Lung (tissue), 12 donors: ENCODE data around the gene PARD6G. TPM values are rescaled to one million over a fixed set of nuclear protein-coding genes. Genes with fewer than 3 reads are reported as not detected.

ENCODE experiments used
- ATAC-seq: fragments of 200-7000 bp; cut with Tn5 transposase; one replicate; pipeline ENCODE4 v1.9.1; 2020; ENCODE audit warnings: moderate number of reproducible peaks; ENCODE audit not compliant: insufficient read depth, low FRiP score
- DNase-seq, 3 donors: peaks; one replicate each; pipeline ENCODE4 v3.0.0-alpha.2; 2013 to 2017
- H3K27ac ChIP-seq, 2 donors: one replicate each; pipeline ENCODE4 v1.5.1; 2013; ENCODE audit warnings: mild to moderate bottlenecking in 2 of 2, moderate library complexity in 2 of 2, control low read depth in 1 of 2, inconsistent platforms in 1 of 2, low read depth in 1 of 2, low read length in 1 of 2
- H3K27me3 ChIP-seq, 3 donors: one replicate each; pipeline ENCODE4 v1.5.1; 2013; ENCODE audit warnings: low read length in 2 of 3; ENCODE audit not compliant: control insufficient read depth in 3 of 3, insufficient read depth in 3 of 3
- H3K36me3 ChIP-seq, 4 donors: one replicate each; pipeline ENCODE4 v1.5.1; 2013; ENCODE audit warnings: low read length in 4 of 4, mild to moderate bottlenecking in 1 of 4, moderate library complexity in 1 of 4; ENCODE audit not compliant: control insufficient read depth in 4 of 4, insufficient read depth in 4 of 4
- H3K4me1 ChIP-seq, 5 donors: one replicate each; pipeline ENCODE4 v1.5.1; 2013; ENCODE audit warnings: low read length in 5 of 5, mild to moderate bottlenecking in 2 of 5, moderate library complexity in 1 of 5; ENCODE audit not compliant: control insufficient read depth in 5 of 5, insufficient read depth in 5 of 5
- H3K4me3 ChIP-seq: one replicate; pipeline ENCODE4 v1.5.1; 2013; ENCODE audit warnings: mild to moderate bottlenecking, control low read depth, moderate library complexity
- H3K9ac ChIP-seq, 2 donors: one replicate each; pipeline ENCODE4 v1.5.1; 2013; ENCODE audit warnings: low read length in 2 of 2, control low read depth in 1 of 2; ENCODE audit not compliant: insufficient read depth in 1 of 2
- H3K9me3 ChIP-seq, 4 donors: one replicate each; pipeline ENCODE4 v1.5.1; 2013; ENCODE audit warnings: low read length in 3 of 4, mild to moderate bottlenecking in 1 of 4, moderate library complexity in 1 of 4; ENCODE audit not compliant: control insufficient read depth in 4 of 4, insufficient read depth in 3 of 4
- WGBS, 2 donors: extraction: QIAGEN DNeasy Blood & Tissue Kit; methylation state at CpG; one replicate each; pipeline ENCODE4 v1.1.7; 2013; 5-methylcytosine and 5-hydroxymethylcytosine counted together
- polyA plus RNA-seq, 2 donors: library from polyadenylated mRNA; stranded (reverse); fragments of 200-250 nt; gene quantifications; one replicate each; pipeline ENCODE4 v1.2.1, GENCODE V29; 2013
- total RNA-seq, 2 donors: library from RNA; depleted of rRNA in 1 of 2; stranded (reverse); fragments of >200 nt in 1 of 2; gene quantifications; one replicate each; pipeline ENCODE4 v1.2.1, GENCODE V29; 2014 to 2021
- TF ChIP-seq, protein P1 (sequence below): IDR thresholded peaks from 2 replicates; pipeline ENCODE4 v1.5.1; 2012; ENCODE audit warnings: mild to moderate bottlenecking; ENCODE audit errors: control extremely low read depth, extremely low read depth
- donor health status: control.
- donor health status: control.
- donor health status: Bipolar disorder and iron deficiency.
- donor health status: healthy.
- donor health status: DM: yes; HTN: yes; CAD: no.

Gene PARD6G
- total and polyA plus RNA-seq, 4 donors, result 1.8 to 9.8 (median 3.1) TPM

DNA sequence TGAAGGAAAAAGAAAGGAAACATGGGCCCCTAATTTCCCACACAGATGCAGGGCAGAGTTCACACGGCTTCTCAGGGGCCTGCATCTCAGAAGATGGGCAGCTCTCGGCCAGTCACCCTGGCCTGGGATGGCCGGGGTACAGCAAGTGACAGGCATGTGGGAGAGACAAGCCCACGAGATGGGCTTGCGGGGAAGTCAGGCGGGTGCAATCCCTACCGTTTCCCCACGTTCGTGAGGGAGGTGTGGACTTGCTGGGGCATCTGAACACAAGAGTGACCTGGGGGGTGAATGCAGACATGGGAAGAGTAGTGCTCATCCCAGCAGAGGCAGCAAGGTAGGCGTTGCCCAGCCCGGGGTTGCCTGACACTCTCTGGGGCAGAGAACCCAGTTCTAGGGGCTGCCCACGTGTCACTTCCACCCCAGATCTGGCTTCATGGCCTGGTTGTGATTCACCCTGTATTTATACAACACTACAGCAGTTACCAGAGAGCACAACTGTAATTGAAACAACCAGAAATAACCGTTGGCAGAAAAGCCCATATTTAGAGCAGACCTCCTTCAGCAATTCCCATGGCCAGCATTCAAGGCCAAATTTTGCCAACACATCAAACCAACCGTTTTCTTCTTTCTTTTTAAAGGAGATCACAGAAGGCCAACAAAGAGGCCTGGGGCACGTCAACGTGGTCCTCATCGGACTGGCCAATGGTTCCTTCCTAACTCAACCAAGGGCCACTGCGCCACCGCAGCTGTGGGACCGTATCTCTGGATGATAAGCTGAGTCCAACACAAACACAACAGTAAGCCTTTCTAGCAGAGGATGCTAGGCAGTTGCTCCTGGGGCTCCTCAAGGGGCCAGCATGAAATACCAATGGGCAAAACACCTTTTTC is 58.4 kb downstream of the PARD6G start:
- peaks cover 0 to 3% (median 0%) of the 10 kb centered on the region in 4 donors for H3K9me3 ChIP-seq
- no peak overlapping the region for H3K4me3 ChIP-seq
- no peak for ATAC-seq
- no peaks in the 10 kb centered on the region for H3K27me3 ChIP-seq
- H3K27ac ChIP-seq, result no peak overlapping the region
- TF ChIP-seq, protein P1, sequence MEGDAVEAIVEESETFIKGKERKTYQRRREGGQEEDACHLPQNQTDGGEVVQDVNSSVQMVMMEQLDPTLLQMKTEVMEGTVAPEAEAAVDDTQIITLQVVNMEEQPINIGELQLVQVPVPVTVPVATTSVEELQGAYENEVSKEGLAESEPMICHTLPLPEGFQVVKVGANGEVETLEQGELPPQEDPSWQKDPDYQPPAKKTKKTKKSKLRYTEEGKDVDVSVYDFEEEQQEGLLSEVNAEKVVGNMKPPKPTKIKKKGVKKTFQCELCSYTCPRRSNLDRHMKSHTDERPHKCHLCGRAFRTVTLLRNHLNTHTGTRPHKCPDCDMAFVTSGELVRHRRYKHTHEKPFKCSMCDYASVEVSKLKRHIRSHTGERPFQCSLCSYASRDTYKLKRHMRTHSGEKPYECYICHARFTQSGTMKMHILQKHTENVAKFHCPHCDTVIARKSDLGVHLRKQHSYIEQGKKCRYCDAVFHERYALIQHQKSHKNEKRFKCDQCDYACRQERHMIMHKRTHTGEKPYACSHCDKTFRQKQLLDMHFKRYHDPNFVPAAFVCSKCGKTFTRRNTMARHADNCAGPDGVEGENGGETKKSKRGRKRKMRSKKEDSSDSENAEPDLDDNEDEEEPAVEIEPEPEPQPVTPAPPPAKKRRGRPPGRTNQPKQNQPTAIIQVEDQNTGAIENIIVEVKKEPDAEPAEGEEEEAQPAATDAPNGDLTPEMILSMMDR, result no peak
- no peak overlapping the region for H3K9ac ChIP-seq
- peaks cover 0 to 2% (median 0%) of the 10 kb centered on the region in 5 donors for H3K4me1 ChIP-seq
- 91 to 93% methylated on average over 20 of the region's 20 CpGs for WGBS, 2 donors
- DNase-seq, result no peak
- peaks cover 0 to 3% (median under 1%) of the 10 kb centered on the region in 4 donors for H3K36me3 ChIP-seq

DNA sequence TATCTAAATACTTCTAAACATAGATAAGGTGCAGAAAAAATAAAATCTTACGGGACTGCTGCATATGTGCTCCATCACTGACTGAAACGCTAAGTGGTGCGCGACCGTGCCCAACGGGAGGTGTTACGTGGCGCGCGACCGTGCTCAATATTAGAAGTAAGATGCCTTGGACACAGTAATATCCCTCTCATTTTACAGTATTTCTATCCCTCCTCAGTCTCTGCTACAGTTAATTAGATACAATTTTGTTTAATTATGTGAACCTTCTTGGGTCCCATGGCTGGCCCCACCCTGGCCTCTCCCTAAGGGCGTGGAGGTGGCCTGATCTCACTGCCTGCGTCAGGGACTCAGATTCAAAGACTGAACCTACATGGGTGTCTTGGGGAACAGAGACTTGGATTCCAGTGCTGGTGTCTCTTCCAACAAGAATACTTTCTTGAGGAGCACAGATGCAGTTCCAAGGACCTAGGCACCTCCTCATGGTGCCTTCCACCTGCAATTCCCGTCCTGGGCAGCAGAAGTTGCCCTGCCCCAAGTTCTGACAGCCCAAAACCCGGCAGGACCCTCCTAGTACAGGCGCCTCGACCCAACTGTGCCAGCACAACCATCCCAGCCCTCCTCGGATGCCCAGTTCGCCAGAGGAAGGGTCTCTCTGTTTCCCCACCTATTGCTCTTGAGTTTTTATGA is 59.2 kb downstream of the PARD6G start:
- TF ChIP-seq, protein P1, result no peak
- no peak overlapping the region for H3K9ac ChIP-seq
- peaks cover 0 to 3% (median under 1%) of the 10 kb centered on the region in 4 donors for H3K36me3 ChIP-seq
- DNase-seq (no peak), ATAC-seq (no peak)
- H3K4me1 ChIP-seq, result peaks cover 0 to 2% (median 0%) of the 10 kb centered on the region in 5 donors
- no peaks in the 10 kb centered on the region for H3K27me3 ChIP-seq
- 95 to 98% methylated on average over 19 of the region's 19 CpGs for WGBS, 2 donors
- peaks cover 0 to 3% (median 0%) of the 10 kb centered on the region in 4 donors for H3K9me3 ChIP-seq
- no peak overlapping the region for H3K4me3 ChIP-seq
- no peak overlapping the region for H3K27ac ChIP-seq

DNA sequence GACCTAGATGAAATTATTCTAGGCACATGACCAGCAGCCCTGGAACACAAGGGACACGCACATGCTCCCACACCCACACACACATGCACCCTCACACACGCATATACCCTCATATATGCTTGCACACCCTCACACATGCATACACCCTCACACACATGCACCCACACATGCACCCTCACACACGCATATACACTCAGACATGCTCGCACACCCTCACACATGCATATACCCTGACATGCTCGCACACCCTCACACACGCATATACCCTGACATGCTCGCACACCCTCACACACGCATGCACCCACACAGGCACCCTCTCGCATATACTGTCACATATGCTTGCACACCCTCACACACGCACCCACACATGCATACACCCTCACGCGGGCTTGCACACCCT is 61.8 kb downstream of the PARD6G start:
- WGBS, 2 donors, result 97 to 98% methylated on average over 12 of the region's 12 CpGs
- no peaks in the 10 kb centered on the region for H3K27me3 ChIP-seq
- H3K4me3 ChIP-seq, result no peak overlapping the region
- H3K4me1 ChIP-seq, result peaks cover 0 to 2% (median 0%) of the 10 kb centered on the region in 5 donors
- H3K27ac ChIP-seq, result no peak overlapping the region
- peaks cover 0 to 3% (median 0%) of the 10 kb centered on the region in 4 donors for H3K9me3 ChIP-seq
- TF ChIP-seq, protein P1, result no peak
- no peak for DNase-seq
- H3K36me3 ChIP-seq, result peaks cover 0 to 2% (median 0%) of the 10 kb centered on the region in 4 donors
- no peak for ATAC-seq
- H3K9ac ChIP-seq, result no peak overlapping the region
